Head of caudate nucleus (tissue), 42 donors: ENCODE data around the gene TOP1.
"Not testable (repeated sequence)": the region's sequence is repeated elsewhere in the genome, so short reads cannot be mapped to it uniquely, and the experiment has no call there.

Experiments
- DNase-seq, 42 donors: peaks; one replicate each; pipeline versions ENCODE4 v3.0.0 to v3.0.0-alpha.2; 2020 to 2021; ENCODE audit warnings: mixed read lengths in 7 of 42
- intact Hi-C: fragments of 100-400 bp; cut with DNase I; formaldehyde crosslinking; loops from one replicate; pipeline ENCODE4 v1.15.0; 2022

Gene TOP1

GRCh38 chr20:41116282-41116956, 87.8 kb downstream of the TOP1 start:
- no peak for DNase-seq
- intact Hi-C loops, result no loop called here

- not testable (repeated sequence) for DNase-seq
These were observed 89.5 kb downstream of the TOP1 start for GRCh38 chr20:41118159-41118558.

GRCh38 chr20:41118632-41119031, 90.0 kb downstream of the TOP1 start:
- intact Hi-C loops, result no loop called here
- no peak for DNase-seq

More at GRCh38 chr20:41118159-41118558, 89.5 kb downstream of the TOP1 start:
- intact Hi-C loops, result not testable (repeated sequence)

- intact Hi-C loops, result no loop called here
- DNase-seq, result peak in 32 of 42 donors; percentile 29 to 77 (median 57)
These were observed 91.3 kb downstream of the TOP1 start for GRCh38 chr20:41119614-41120561.

- intact Hi-C loops, result no loop called here
These were observed 92.8 kb downstream of the TOP1 start for GRCh38 chr20:41121399-41121798.

GRCh38 chr20:41123631-41124030, 95.0 kb downstream of the TOP1 start:
- intact Hi-C loops, result no loop called here
- DNase-seq, result no peak

More at GRCh38 chr20:41121399-41121798, 92.8 kb downstream of the TOP1 start:
- DNase-seq, result no peak

- no peak for DNase-seq
- intact Hi-C loops, result no loop called here
These were observed 96.0 kb downstream of the TOP1 start for GRCh38 chr20:41124451-41125094.

GRCh38 chr20:41125530-41126457, 97.2 kb downstream of the TOP1 start:
- intact Hi-C loops, result no loop called here
- DNase-seq, result peak in 2 of 42 donors; percentile 1 to 24

GRCh38 chr20:41126719-41127118, 98.1 kb downstream of the TOP1 start:
- intact Hi-C loops, result no loop called here
- DNase-seq, result peak in 3 of 42 donors; percentile 5 to 33 (median 31)

GRCh38 chr20:41128317-41128716, 99.7 kb downstream of the TOP1 start:
- intact Hi-C loops, DNase-seq: not testable (repeated sequence)

GRCh38 chr20:41131594-41132387, 103.2 kb downstream of the TOP1 start:
- intact Hi-C loops, result no loop called here
- peak in 4 of 42 donors; percentile 2 to 33 (median 10) for DNase-seq

GRCh38 chr20:41132388-41132775, 103.8 kb downstream of the TOP1 start:
- intact Hi-C loops, result not testable (repeated sequence)
- DNase-seq, result peak in 2 of 42 donors; percentile 0 to 4

- DNase-seq, result peak; percentile 39 to 93 (median 74)
- intact Hi-C loops, result no loop called here
These were observed 105.2 kb downstream of the TOP1 start for GRCh38 chr20:41133709-41134361.

GRCh38 chr20:41134362-41135186, 106.0 kb downstream of the TOP1 start:
- intact Hi-C loops, result no loop called here
- peak in 2 of 42 donors; percentile 4 to 18 for DNase-seq

- intact Hi-C loops, result no loop called here
- peak in 12 of 42 donors; percentile 10 to 70 (median 43) for DNase-seq
These were observed 106.7 kb downstream of the TOP1 start for GRCh38 chr20:41135187-41135887.
